DMS153 treated with DMSO at 0.1 percent for 48 hours (cell line): ENCODE measurements around the gene CHKA.
A peak's percentile ranks its signal among the peaks of the same experiment; 100 is the strongest.

Source experiments
- DNase-seq: peaks from one replicate; lab custom pipeline; 2025; ENCODE audit not compliant: unreplicated experiment; lab: John Stamatoyannopoulos, UW

Gene CHKA

GRCh38 chr11:68033708-68034045 is 87.5 kb downstream of the CHKA start:
- DNase-seq: no peak

GRCh38 chr11:68032997-68033707 is 88.0 kb downstream of the CHKA start:
- no peak for DNase-seq

GRCh38 chr11:68032003-68032402 is 89.2 kb downstream of the CHKA start:
- no peak for DNase-seq

GRCh38 chr11:68031144-68031464 is 90.1 kb downstream of the CHKA start:
- no peak for DNase-seq

- peak; percentile 98 for DNase-seq
Observed at GRCh38 chr11:68030318-68031143, 90.7 kb downstream of the CHKA start, which contains the start of gene NDUFS8. Gene NDUFS8 (plus strand): TSS chr11:68030681. CDS start chr11:68032152, 1,471 bp downstream.

- no peak for DNase-seq
Observed at GRCh38 chr11:68028802-68029545, 92.2 kb downstream of the CHKA start.

GRCh38 chr11:68027667-68028066 is 93.5 kb downstream of the CHKA start:
- DNase-seq: no peak

GRCh38 chr11:68026391-68027105 is 94.6 kb downstream of the CHKA start:
- DNase-seq: no peak

- no peak for DNase-seq
Observed at GRCh38 chr11:68025047-68025446, 96.1 kb downstream of the CHKA start.

GRCh38 chr11:68024508-68024907 is 96.7 kb downstream of the CHKA start:
- no peak for DNase-seq

GRCh38 chr11:68022531-68022930 is 98.7 kb downstream of the CHKA start:
- no peak for DNase-seq

GRCh38 chr11:68021167-68021787 is 99.9 kb downstream of the CHKA start:
- no peak for DNase-seq

- no peak for DNase-seq
Observed at GRCh38 chr11:68020575-68020974, 100.6 kb downstream of the CHKA start.

GRCh38 chr11:68019486-68019885 is 101.7 kb downstream of the CHKA start:
- no peak for DNase-seq

GRCh38 chr11:68018730-68019190 is 102.4 kb downstream of the CHKA start:
- DNase-seq: no peak

- no peak for DNase-seq
Observed at GRCh38 chr11:68017980-68018729, 103.0 kb downstream of the CHKA start.

- no peak for DNase-seq
Observed at GRCh38 chr11:68016904-68017817, 104.0 kb downstream of the CHKA start.

- no peak for DNase-seq
Observed at GRCh38 chr11:68016161-68016903, 104.9 kb downstream of the CHKA start.
